ENCODE measurements around the gene UCHL1.
"Not testable (repeated sequence)": the region's sequence is repeated elsewhere in the genome, so short reads cannot be mapped to it uniquely, and the experiment has no call there.

Gene UCHL1

DNA sequence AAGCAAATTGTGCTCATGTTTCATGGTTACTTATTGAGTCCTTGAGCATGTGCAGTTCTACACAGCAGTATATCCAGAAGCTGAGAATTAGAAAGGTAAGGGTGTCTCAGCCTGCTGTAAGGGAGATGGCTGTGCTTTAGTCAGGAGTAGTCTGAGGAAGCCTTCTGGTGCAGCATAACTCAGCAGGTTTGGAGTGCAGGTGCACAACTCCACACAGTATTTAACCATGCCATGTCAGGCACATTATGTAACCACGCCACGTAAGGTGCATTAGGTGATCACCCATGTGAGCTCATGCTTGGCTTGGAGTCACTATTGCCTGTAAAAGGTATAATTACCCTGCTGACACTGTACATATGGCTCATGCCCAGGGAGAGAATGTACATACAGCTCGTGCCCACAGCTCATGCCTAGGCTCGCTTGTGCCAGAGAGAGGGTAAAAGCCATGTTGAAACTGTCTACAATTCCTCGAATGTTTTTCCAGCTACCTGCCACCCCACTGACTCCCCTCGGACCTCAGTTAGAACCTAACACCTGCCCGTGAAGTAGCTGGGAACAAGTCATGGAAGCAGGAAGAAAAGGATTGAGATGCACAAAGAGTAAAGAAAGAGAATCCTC, 37.8 kb downstream of the UCHL1 start:
- DNase-seq, result peak; percentile 32

DNA sequence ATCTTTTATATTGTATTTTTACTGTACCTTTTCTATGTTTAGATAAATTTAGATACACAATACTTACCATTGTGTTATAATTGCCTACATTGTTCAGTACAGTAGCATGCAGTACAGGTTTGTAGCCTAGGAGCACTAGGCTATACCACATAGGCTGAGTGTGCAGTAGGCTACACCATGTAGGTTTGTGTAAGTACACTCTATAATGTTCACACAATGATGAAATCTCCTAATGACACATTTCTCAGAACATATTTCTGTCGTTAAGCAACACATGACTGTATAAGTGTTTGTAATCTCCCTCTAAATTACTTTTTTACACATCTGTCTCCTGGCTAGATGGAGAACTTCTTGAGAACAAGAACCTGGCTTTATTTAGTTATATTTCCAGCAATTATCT, 40.3 kb downstream of the UCHL1 start:
- DNase-seq, result no peak

DNA sequence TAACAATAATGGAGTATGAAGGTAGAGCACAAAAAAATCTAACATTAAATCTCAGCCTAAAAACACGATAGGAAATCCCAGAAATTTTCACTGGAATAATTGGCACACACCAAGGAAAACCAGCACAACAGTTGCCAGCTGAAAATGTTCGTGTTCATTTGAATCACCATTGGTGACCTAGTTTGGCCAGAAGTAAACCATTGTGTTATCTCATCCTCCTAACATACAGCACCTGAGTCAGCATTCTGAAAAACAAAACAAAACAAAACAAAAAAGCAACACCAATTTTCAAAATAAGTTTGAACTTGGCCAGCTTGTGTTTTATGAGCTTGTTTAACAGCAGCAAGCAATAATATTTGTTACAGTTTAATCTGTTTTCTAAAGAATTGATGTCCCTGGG, 41.1 kb downstream of the UCHL1 start:
- no peak for DNase-seq

DNA sequence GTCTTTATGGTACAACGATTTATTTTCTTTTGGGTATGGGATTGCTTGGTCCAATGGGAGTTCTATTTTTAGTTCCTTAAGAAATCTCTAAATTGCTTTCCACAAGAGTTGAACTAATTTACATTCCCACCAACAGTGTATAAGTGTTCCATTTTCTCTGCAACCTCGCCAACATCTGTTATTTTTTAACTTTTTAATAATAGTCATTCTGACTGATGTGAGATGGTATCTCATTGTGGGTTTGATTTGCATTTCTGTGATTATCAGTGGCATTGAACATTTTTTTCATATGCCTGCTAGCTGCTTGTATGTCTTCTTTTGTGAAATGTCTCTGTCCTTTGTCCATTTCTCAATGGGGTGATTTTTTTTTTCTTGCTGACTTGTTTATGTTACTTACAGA, 42.8 kb downstream of the UCHL1 start:
- no peak for DNase-seq

DNA sequence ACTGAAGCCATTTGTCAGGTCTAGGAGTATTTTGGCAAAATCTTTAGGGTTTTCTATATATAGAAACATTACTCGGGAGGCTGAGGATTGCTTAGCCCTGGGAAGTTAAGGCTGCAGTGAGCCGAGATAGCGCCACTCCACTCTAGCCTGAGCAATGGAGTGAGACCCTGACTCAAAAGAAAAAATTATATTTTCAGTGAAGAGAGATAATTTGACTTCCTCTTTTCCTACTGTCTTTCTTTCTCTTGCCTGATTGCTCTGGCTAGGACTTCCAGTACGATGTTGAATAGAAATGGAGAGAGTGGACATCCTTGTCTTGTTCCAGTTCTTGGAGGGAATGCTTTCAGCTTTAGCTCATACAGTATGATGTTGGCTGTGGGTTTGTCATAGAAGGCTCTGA, 44.4 kb downstream of the UCHL1 start:
- no peak for DNase-seq

DNA sequence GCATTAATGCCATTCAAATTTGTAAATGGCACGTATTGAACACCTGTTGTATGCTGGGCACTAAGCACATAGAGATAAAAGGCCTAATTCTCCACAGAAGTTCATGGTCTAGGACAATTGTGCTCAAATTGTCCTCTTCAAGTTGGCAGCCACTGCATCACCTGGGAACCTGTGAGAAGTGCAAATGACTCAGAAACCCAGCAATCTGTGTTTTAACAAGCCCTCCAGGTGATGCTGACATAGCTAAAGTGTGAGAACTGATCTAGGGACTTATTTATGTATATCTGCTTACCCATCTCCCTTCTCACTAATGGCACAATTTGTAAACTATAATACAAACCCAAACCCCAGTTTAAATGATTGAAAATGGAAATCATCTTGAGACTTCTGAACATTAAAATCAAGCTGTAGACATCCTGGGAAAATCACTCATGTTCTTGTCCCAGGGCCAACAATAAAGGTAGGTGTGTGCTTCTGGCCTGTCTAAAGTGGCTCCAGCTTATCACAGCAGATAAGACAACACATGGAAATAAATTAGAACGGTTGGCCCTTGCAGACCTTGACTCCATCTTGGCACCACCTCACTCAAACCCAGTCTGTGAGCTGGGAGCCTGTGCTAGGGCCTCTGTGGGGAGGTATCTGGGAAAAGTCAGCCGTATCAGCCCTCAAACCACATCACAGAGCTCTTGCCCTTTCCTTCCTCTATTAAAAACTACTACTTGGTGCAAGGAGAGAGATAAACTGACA, 46.8 kb downstream of the UCHL1 start:
- DNase-seq, result peak; percentile 40

DNA sequence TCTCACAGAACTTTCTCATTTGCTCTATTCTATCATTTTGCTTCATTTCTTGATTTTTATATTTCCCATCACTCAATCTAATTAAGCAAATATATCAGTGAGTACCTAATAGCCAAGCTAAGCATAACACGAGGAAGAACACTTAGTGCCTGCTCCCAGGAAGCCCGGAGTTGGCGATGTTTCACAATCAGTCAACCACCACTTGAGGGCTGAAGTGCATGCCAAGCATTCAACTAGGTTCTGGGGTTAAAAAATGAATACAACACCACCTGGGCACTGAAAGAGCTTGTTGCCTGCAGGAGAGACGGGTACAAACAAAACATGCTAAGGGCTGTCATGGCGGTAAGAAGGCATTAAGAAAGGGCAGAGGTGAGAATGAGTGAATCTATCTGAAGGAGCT, 47.5 kb downstream of the UCHL1 start:
- peak; percentile 32 for DNase-seq

DNA sequence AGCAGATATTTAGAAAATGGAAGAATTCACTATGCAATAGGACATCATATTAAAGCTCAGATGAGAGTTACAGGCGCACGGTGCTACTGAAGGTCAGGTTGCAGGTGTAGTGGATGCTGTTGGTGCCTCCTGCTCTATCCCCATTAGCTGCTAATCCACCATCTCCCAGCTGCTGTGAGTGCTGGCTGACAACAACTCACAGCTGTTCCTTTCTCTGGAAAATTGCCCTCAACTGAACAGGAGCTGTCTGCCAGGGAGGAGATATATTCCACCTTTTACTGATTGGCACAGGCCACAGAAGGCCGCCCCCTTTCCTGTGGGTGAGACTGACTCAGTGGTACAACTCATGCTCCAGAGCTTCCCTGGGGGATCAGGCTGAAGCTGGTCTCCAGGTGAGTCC, 48.7 kb downstream of the UCHL1 start:
- DNase-seq, result no peak

DNA sequence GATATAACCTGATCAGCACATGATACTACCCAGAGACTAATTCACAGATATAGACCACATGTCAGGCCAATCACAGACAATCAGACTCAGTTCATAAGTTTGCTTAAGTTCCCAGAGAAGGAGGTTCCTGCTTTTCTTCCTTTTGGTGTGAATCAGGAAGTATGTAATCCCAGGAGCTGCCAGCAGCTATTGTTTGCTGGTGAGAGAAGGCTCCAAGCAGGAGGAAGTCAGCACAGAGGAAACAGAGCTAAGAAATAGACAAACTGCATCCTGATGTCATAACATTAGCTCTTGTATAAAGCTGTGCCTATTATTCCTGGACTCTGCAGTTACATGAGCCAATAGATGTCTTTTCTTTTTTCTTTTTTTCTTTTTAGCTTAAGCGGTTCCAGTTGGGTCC, 50.9 kb downstream of the UCHL1 start:
- no peak for DNase-seq

DNA sequence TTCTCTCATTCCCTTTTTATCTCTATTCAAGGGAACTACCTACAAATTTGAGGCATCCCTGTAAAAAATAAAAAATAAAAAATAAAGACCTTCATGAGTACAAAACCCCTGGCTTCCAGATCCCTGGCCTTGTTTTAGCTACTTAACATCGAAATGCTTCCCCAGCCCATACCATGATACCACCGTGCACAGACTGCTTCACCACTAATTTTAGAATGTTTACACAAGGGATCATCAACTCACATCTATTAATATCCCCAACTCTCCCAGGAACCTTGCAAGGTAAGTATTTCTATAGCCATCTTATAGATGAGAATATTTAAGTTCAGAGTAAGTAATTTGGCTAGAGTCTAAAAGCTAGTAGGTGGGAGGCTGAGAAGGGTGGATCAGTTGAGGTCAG, 51.7 kb downstream of the UCHL1 start:
- no peak for DNase-seq

DNA sequence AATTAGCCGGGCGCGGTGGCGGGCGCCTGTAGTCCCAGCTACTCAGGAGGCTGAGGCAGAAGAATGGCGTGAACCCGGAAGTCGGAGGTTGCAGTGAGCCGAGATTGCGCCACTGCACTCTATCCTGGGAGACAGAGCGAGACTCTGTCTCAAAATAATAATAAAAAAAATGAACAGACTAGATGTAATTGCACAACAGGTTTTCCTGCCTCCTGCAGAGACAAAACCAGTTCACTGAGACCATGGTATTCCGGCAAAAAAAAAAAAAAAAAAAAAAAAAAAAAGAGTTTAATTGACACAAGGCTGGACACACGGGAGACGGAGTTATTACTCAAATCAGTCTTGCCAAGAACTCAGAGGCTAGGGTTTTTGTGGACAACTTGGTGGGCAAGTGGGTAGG, 58.7 kb downstream of the UCHL1 start:
- not testable (repeated sequence) for DNase-seq

DNA sequence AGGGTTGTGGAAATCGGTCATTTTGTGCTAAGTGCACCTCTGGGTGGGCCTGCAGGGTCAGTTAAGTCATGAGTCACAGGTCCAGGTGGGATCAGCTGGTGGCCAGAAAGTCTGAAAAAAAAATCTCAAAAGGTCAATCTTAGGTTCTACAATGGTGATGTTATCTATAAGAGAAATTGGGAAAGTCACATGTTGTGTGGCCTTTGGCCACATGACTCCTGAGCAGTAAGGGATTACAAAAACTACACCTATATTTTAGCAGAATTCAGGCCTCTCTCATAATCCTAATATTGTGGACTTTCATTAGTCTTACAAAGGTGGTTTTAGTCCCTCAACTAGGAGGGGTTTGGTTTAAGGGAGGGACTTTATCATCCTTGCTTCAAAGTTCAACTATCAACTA, 59.1 kb downstream of the UCHL1 start:
- DNase-seq, result no peak
